Upper lobe of left lung (tissue), 4 donors: Measurements from ENCODE around the gene FBXL17.

Source experiments
- POLR2A ChIP-seq, 4 donors: fragments of 450-650 bp; IDR thresholded peaks; one replicate each; pipeline ENCODE4 v1.5.1; 2016 to 2017; ENCODE audit warnings: antibody characterized with exemption in 4 of 4, mild to moderate bottlenecking in 2 of 4
- TF ChIP-seq, protein P1 (sequence below), 6 experiments: fragments of 450-650 bp in 4 of 6; fragments of 200-600 bp in 2 of 6; sonication (generic) in 2 of 6; IDR thresholded peaks; one replicate each; pipeline ENCODE4 v1.5.1; 2016 to 2019; ENCODE audit warnings: antibody characterized with exemption in 6 of 6

GRCh38 chr5:107869438-107870115, 512.3 kb downstream of the FBXL17 start:
- no peak for TF ChIP-seq POLR2A (IDR thresholded peaks at IDR 0.05)
- TF ChIP-seq, protein P1, sequence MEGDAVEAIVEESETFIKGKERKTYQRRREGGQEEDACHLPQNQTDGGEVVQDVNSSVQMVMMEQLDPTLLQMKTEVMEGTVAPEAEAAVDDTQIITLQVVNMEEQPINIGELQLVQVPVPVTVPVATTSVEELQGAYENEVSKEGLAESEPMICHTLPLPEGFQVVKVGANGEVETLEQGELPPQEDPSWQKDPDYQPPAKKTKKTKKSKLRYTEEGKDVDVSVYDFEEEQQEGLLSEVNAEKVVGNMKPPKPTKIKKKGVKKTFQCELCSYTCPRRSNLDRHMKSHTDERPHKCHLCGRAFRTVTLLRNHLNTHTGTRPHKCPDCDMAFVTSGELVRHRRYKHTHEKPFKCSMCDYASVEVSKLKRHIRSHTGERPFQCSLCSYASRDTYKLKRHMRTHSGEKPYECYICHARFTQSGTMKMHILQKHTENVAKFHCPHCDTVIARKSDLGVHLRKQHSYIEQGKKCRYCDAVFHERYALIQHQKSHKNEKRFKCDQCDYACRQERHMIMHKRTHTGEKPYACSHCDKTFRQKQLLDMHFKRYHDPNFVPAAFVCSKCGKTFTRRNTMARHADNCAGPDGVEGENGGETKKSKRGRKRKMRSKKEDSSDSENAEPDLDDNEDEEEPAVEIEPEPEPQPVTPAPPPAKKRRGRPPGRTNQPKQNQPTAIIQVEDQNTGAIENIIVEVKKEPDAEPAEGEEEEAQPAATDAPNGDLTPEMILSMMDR (IDR thresholded peaks at IDR 0.05): no peak
